ENCODE data around the gene PHLPP1.

The PHLPP1 gene

DNA sequence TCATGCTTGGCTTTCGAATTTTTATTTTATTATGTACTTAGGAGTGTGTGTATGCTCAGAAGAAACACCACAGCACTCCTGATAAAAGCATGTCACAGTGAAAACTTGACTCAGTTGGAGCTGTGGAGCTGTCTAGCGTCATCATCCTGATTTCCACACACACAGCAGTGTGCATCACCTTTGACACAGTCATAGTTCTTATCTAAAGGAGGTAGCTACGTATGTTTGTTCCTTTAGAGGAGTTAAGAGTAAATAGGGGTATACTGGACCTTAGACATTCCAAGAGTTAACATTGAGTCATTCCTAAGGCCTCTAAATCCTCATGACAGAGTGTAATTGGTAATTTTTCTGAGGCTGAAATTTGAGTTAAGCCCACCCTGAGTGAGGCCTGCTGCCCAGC is 96.9 kb downstream of the PHLPP1 start:
- DNase-seq, result no peak

DNA sequence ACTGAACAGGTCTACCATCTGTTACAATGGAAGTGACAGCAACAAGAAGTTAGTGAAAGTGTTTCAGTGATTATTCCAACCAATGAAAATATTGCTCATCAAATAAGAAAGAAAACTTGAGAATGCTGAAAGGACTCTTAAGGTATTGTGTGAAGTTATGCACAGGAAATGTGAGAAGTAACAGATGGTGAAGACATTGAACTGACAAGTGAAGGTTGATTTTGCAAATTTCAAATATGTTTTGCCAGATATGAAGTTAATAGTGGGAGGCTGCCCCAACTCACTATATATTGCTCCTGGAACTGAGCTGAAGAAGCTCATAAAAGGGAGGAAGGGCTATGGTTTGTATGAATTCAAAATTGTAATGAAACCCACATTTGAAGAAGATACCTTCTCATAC is 97.5 kb downstream of the PHLPP1 start:
- no peak for DNase-seq

GRCh38 chr18:62814132-62814759 is 98.9 kb downstream of the PHLPP1 start:
- DNase-seq, result no peak

DNA sequence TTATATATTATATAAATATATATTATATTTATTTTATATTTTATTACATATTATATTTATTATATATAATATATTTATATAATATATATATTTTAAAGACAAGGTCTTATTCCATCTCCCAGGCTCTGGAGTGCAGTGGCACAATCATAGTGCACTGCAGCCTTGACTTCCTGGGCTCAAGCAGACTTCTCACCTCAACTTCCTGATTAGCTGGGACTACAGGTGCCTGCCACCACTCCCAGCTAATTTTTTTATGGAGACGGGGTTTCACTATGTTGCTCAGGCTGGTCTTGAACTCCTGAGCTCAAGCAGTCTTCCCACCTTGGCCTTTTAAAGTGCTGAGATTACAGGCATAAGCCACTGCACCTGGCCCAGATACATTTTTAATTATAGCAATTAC is 110.0 kb downstream of the PHLPP1 start:
- DNase-seq, result no peak

GRCh38 chr18:62827397-62827796 is 112.1 kb downstream of the PHLPP1 start:
- no peak for DNase-seq

DNA sequence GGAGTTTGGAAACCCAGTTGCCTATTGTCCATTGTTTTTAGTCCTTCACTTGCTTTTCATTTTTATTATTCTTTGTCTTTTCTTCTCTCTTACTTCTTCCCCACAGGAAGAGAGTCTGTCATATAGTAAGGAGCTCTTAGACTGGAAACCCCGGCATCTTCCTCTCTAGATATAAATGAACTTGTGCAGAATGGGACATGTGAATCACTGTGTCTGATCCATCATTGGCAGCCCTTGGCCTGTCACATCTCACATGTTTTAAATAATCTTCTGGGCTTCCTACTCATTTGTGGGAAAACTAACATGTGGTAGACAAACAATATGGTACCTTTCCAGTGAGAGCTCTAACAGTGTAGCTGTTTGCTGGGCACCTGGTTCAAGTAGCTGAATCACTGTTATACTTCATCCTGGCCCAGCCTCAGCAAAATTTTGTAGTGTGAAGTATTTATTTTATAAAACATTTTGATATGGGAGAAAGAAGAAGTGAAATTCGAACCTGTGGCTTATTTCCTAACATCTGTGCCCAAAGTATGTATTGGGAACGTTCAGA is 112.8 kb downstream of the PHLPP1 start:
- DNase-seq, result no peak

DNA sequence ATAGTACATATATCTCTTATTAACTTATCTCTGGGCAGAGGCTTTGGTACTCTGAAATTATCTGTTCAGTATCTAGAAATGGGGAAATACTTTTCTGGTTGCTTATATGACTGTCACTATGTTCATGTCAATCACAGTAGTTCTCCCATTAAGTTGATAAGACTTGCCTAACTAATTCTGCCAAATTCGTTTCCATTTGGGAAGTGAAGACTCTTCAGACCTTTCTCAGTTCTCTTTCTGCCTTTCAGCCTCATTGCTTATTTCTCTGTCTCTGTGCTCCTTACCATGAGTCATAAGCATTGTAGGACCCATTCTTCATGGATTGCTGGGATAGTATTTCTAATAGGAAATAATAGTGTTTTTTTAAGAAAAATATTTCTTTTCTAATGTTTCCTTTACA is 113.5 kb downstream of the PHLPP1 start:
- no peak for DNase-seq

GRCh38 chr18:62829936-62830335 is 114.6 kb downstream of the PHLPP1 start:
- no peak for DNase-seq

- DNase-seq, result no peak
Observed at GRCh38 chr18:62832282-62832681, 116.9 kb downstream of the PHLPP1 start.

DNA sequence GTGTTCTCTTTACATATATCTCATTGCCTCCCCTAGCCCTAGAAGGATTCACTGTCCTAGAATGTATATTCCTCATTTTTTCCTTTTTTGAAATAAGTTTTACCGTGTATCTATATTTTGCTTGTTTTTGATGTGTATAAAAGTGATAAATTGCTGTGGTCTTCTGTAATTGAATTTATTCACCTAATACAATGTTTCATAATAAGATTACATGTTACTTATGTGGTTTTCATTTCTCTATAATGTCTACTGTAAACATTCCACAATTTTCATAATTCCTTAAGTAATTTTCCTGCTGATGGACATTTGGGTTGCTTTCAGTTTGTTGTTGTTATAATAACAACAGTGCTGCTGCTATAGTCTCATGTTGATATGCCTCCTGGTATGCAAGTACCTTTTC is 118.2 kb downstream of the PHLPP1 start:
- no peak for DNase-seq

GRCh38 chr18:62834715-62835114 is 119.4 kb downstream of the PHLPP1 start:
- no peak for DNase-seq

DNA sequence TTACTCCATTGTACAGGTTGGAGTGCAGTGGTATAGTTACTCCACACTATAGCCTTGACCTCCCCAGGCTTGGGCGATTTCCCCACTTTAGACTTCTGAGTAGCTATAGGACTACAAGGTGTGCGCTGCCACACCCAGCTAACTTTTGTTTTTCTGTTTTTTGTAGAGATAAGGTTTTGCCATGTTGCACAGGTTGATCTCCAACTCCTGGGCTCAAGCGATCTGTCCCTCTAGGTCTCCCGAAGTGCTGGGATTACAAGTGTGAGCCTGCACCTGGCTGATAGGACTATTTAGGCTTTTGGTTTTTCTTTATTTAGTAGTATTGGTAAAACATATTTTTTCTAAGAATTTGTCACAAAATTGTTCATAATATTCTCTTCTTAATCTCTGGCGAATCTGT is 121.7 kb downstream of the PHLPP1 start:
- DNase-seq, result no peak

DNA sequence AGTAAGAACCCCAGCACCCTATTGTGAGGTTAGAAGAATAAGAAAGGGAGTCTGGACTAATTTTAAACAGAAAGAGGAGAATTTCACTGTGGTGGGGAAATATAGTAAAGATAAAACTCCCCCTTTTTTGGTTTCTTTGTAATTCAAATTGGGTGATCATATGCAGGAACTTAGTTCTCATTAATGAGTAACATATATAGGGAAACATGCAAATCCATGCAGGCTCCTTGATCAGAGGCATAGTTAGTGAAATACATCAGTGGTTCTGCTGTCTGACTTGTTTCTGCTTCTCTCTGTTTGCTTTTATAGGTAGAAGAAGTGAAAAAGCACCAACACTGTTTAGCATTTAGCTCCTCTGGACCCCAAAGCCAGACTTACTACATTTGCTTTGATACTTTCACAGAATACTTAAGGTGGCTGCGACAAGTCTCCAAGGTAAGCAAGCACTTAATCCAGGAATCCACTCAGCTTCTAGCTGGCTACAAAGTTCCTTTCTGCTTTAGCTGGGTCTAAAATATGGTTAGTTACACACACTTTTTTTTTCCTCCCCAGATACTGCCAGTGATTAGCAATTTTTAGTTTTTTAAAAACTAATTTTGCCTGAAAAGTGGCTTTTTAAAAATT is 123.2 kb downstream of the PHLPP1 start:
- DNase-seq, result no peak

DNA sequence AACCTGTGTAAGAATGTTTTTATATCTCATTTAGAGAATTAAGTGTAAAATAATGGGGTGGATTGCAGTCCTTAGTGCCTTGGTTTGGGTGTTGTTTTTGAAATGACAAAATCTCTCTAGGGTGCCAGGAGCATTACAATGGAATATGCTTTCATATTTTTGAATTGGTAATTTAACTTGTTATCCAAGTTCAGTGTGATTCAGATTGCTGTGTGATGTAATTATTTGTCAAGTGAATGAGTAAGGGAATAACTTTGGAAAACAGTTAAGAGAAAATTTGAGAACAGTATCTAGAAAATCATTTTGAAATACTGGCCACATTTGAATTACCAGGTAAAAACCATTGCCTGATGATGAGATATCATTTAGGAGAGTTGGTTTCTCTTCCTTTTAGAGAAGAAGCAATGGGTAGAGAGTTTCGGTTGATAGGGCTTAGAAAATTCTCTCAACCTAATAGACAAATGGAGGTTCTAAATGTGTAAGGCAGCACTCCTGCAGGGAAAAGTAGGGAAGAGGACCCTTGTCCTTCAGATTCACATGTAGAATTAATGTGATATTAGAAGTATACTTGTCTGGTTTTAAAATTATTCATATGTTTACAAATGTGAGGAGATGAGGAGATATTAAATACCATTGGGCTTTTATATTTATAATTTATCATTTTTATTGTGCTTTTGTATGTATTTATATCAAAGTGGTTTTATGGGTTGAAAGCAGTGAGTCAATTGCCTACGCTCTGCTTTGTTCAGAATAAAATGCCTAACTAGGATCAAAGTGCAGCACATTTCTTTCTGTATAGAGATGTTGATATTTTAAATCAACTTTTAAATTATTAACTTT is 124.8 kb downstream of the PHLPP1 start:
- DNase-seq, result no peak

- no peak for DNase-seq
Observed at GRCh38 chr18:62841405-62841804, 126.1 kb downstream of the PHLPP1 start.

GRCh38 chr18:62842898-62843297 is 127.6 kb downstream of the PHLPP1 start:
- no peak for DNase-seq

DNA sequence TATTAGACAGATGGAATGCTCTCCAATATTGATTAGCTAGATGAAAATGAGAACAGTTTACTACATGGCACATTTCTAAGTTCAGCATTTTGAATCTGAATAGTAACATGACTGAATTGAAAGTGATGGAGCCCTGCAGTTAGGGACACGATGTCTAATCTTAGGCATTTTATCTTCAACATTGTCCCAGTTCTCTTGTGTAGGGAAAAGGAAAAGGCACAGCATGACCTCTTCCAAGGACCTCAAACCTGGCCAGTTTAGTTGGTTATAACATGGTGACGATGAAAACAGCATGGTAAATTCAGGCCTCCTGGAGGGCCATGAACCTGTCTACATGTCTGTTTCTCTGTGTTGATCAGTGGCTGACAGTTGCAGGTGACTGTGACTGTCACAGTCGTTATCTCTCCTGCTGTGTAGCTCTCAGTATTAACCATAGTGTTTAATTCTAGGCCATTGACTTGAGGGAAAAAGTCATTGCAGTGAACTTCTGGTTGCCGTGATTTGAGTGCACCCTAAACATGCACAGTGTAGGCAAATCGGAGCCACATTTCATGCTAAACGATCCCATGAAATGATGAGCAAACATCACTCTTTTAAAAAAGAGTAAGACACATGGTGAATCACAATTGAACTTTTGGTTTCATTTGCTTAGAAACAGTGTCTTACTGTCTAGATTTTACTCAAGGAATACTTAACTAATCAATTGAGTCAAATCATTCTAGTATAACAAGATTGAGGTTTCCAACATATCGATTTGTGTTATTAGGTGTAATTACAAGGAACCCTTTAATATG is 129.7 kb downstream of the PHLPP1 start:
- no peak for DNase-seq

DNA sequence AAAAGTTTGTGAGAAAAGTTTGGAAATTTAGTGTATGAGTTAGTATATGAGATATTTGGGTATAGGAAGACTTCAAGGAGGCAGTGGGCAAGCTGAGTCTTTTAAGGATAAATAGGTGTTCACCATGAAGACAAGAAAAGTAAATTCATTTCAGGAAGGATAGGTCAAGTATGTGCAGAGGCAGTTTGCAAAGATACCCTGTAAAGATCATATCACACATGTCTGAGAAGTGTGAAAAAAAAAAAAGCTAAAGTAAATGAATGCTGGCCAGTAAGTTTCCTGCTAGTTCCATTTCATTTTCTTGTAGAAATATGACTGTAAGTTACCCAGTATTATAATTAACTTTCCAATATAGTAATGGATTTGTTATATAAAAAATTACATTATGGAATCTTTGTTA is 131.0 kb downstream of the PHLPP1 start:
- DNase-seq, result no peak

GRCh38 chr18:62847081-62847480 is 131.7 kb downstream of the PHLPP1 start:
- no peak for DNase-seq

DNA sequence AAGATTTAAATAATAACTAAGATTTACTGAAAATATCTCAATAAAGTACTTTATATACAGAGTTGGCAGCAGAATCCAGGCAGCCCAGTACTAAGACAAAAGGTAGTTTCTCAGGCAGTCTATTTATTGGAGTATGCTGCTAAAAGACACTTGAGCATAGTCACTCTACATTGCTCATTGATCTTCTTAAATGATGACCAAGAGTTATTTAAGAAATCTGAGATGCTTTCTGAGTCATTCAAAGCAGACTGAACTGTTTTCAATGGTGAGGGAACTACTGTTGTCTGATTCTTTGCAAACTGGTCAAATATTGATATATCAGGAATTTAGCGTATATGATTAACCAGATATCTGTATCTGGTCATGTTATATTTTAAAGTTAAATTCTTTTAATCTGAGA is 133.6 kb downstream of the PHLPP1 start:
- no peak for DNase-seq

DNA sequence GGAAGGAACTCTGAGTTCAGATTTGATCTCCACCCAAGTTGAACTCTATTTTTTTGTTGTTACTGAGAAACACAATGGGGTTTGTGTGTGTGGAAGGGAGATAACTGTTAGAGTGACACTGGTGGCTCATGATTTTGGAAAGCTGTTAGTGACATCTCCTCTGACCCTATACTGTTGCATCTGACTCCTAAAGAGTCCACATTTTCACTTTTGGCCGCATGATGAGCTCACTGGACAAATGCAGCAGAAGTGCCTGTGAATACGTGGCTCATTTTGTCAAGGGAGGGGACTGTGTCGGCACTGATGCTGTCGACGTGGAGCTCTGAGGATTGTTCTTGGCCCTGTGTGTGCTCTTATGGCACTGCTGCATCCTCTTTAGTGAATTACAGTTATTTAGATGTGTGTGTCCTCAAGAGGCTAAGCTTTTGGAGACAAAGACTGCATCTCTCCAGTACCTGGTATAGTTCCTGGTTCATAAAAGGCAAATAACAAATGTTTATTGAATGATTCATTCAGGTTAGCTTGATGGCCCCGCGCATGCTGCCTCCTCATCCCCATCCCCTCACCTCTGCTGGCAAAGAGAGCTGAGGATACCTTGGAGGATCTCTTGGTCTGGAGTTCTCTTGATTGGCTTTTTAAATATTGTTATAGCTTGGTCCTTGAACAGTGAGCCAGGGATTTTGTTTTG is 135.4 kb downstream of the PHLPP1 start:
- DNase-seq, result no peak

DNA sequence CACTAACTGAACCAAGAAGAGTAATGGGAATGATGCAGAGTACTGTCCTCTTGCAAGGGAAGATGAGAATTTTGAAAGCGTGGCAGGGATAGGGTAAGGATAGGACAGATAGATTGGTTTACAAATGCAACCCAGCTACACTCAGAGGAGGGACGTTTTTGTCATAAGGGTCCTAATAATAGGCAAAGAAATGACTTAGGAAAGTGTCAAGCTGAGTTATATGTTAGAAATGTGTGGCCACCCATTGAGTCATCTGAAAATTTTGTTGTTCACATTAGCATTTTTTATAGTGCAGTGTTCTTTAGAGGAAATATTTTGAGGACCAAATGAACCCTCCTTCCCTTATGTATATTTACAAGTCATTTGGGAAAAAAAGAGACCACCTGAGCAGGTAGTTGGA is 137.5 kb downstream of the PHLPP1 start:
- no peak for DNase-seq
